C4-2B (cell line): Measurements from ENCODE around the gene LRRN2.

Source experiments
- H3K27ac ChIP-seq: fragments of 450-650 bp; 2 replicates; pipeline ENCODE4 v1.5.1; 2017
- ZFX ChIP-seq: fragments of 450-650 bp; IDR thresholded peaks from 2 replicates; pipeline ENCODE4 v1.6.1; 2017
- TF ChIP-seq, protein P1 (sequence below): fragments of 450-650 bp; conservative IDR thresholded peaks from 2 replicates; pipeline ENCODE4 v1.5.1; 2017; ENCODE audit warnings: mild to moderate bottlenecking

LRRN2 gene

GRCh38 chr1:204626381-204626780 lies 59.2 kb downstream of the LRRN2 start:
- TF ChIP-seq, protein P1, sequence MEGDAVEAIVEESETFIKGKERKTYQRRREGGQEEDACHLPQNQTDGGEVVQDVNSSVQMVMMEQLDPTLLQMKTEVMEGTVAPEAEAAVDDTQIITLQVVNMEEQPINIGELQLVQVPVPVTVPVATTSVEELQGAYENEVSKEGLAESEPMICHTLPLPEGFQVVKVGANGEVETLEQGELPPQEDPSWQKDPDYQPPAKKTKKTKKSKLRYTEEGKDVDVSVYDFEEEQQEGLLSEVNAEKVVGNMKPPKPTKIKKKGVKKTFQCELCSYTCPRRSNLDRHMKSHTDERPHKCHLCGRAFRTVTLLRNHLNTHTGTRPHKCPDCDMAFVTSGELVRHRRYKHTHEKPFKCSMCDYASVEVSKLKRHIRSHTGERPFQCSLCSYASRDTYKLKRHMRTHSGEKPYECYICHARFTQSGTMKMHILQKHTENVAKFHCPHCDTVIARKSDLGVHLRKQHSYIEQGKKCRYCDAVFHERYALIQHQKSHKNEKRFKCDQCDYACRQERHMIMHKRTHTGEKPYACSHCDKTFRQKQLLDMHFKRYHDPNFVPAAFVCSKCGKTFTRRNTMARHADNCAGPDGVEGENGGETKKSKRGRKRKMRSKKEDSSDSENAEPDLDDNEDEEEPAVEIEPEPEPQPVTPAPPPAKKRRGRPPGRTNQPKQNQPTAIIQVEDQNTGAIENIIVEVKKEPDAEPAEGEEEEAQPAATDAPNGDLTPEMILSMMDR = no peak
- no peak for TF ChIP-seq ZFX
- no peak overlapping the region for H3K27ac ChIP-seq

DNA sequence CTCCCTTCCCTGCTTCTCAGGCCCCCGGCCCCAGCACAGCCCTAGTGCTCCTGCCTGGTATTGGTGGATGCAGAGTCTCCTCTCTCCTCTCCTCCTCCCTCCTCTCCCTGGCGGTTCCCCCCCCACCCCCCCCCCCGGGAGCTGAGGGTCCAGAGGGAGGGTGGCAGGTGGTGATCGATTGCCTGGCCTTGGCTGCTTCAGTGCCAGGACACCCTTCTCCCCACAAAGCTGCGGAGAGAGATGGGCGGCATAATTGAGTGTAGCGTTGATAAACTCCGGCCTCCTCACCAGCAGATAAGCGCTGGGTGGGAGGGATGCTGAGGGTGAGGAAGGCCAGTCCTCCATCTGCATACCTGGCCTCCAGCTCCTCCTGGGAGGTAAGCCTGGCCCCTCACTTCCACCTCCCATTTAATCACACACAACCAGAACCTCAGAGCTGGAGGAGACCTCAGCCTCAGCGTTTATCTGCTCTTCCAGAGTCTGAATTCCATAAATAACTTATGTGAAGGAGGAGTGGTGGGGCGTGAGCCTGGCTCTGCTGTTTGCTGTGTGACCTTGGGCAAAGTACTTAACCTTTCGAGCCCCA lies 60.8 kb downstream of the LRRN2 start:
- no peak for TF ChIP-seq ZFX
- TF ChIP-seq, protein P1 = no peak
- no peak overlapping the region for H3K27ac ChIP-seq

- H3K27ac ChIP-seq = no peak overlapping the region
- no peak for TF ChIP-seq ZFX
- TF ChIP-seq, protein P1 = no peak; the same call in 1 of the 2 replicates
These were observed 61.6 kb downstream of the LRRN2 start for GRCh38 chr1:204623894-204624361.

DNA sequence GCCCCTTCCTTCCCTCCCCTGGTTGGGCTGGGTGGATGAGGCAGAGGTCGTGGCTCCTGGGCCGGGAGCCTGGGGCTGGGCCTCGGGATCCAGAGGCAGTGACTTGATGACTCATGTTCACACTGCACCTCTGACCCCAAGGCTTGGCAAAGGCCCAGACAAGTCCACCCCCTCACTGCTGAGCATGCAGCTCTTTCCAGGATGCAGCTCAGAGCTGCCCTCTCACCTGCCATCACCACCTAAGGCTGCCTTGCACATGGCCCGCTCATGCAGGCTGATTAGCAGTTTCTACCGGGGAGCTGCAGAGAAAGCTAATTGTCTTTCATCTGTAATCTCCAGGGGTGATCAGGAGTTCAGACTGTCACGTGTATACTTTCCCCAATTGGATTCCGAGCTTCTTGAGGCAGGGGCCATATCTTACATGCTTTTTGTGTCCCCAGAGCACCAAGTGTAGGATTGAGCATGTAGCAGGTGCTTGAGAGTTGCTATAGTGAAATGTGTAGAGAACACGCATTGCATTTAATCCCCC lies 62.1 kb downstream of the LRRN2 start:
- no peak overlapping the region for H3K27ac ChIP-seq

DNA sequence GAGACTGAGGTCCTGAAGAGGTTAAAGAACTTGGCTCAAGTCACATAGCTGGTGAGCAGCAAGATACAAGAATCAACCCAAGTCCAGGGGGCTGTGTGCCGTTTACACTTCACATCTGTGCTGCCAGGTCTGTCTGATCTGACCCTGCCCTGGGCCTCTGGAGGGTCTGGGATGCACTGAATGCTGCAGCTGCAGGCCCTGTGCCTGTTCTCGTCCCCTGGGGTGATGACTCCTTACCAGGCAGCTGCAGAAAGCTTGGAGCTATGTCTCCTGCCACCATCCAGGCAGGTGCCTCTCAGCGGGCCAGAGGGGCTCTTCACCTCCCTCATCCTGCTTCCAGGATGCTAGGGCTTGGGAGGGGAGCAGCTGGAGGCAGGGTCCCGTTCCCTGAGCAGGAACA lies 63.5 kb downstream of the LRRN2 start:
- no peak overlapping the region for H3K27ac ChIP-seq
- TF ChIP-seq ZFX = no peak
- TF ChIP-seq, protein P1 = no peak

More for the DNA sequence above, 62.1 kb downstream of the LRRN2 start:
- TF ChIP-seq ZFX = no peak
- TF ChIP-seq, protein P1 = no peak

DNA sequence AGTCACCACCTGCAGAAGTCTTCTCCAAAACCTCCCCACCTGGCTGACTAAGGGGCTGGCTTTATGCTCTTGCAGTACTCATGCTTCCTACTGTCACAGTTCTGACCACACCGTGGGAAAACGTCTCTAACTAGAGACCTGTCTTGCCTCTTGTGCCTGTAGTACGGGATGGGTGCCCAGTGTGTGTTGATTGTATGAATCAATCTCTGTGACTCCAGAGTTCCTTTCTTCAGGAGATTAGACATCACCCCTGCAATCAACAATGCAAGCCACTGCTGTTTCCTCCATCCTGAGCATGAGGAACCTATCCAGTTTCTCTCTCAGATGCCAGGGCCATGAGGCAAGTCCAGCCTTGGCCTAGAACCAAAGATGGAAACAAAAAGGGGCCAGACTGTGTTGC lies 64.1 kb downstream of the LRRN2 start:
- TF ChIP-seq ZFX = no peak
- TF ChIP-seq, protein P1 = no peak
- no peak overlapping the region for H3K27ac ChIP-seq

GRCh38 chr1:204619721-204620120 lies 65.8 kb downstream of the LRRN2 start:
- H3K27ac ChIP-seq = no peak overlapping the region
- TF ChIP-seq, protein P1 = no peak
- no peak for TF ChIP-seq ZFX
